Activated T-helper 9 cell treated with anti-CD3 and anti-CD28 coated beads, Interleukin-2, amount 50 U/mL, for 16 hours (primary cell): ENCODE measurements around the gene LBR.
"Not testable (repeated sequence)": the region's sequence is repeated elsewhere in the genome, so short reads cannot be mapped to it uniquely, and the experiment has no call there.

Source experiments
- DNase-seq: peaks from one replicate; pipeline ENCODE4 v3.0.0-alpha.2; 2020; ENCODE audit warnings: low read depth

LBR gene

DNA sequence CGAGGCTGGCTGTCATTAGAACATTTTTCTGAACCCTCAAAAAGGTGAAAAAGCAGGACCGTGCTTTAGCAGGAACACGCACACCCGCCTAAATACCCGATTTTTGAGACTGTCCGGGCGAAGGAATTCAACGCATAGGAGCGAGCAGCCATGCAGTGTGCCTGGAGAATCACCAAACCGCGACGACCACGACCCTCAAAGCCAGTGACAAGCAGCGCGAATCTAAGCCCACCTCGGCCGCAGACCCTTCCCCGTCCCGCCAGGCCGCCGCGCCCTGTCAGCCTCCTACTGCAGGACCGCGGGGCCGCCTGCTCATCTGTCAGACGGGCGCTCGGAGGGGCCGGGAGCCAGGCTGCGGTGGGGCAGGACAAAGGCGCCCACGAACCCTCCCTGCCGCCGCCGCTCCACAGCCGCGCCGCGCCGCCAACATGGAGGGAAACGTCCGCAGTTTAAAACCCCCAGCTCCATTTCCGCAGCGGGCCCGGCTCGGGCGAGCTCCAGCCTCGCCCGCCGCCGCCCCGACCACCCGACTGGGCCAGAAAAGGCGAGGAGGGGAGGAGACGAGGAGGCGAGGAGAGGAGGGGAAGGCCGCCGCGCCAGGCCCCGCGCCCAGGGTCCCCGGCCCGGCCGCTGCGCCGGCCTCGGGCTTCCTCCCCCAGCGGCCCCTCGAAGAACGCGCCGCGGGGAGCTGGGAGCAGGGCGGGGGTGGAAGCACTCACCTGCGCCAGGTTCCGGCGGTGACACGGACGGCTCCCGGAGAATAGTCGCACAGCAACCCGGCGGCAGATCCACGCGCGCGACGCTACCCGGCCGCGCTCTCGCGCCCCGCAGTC lies at the start of gene LBR:
Gene LBR (minus strand): TSS at position 804 of the 833 bp plus-strand sequence. CDS start 3,963 bp downstream, outside the sequence.
- peak; percentile 22 for DNase-seq

DNA sequence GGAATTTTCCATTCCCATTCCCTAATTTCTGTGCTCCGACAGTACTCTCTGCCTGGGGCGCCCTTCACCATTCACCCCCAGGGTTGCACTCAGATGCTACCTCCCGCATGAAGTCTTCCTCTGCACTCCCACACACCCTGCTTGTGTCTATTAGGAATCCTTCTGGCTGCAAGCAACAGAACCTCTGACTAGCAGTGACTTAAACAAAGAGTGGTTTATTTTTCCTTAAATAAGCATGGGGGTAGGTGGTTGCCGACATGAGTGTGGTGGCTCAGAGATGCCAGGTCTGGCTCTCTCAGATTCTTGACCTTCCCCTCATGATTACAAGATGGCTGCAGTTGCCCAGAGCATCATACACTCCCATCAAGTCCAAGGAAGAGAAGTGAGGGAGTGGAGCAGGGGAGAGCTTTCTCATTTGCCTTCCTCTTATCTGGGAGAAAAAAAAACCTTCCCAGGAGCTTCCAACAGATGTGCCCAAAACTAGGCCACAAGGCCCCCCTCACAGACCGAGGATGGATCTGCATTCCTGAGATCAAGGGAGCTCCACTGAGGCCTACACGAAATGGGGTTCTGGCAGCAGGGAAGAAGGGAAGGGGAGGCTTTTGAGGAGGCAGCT lies 49.6 kb upstream of the LBR start:
- DNase-seq = no peak

DNA sequence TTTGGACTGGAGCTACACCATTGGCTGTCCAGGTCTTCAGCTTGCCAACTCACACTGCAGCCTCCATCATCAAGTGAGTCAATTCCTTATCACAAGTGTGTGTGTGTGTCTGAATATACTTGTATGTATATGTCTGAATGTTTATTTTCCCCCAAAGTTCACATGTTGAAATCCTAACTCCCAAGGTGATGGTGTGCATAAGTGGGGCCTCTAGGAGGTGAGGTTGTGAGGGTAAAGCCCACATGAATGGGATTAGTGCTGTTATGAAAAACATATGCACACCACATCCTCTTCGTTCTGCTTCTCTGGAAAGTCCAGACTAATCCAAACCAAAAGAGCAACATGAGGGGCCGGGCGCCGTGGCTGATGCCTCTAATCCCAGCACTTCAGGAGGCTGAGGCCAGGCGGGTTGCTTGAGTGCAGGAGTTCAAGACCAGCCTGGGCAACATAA lies 48.7 kb upstream of the LBR start:
- DNase-seq = no peak

DNA sequence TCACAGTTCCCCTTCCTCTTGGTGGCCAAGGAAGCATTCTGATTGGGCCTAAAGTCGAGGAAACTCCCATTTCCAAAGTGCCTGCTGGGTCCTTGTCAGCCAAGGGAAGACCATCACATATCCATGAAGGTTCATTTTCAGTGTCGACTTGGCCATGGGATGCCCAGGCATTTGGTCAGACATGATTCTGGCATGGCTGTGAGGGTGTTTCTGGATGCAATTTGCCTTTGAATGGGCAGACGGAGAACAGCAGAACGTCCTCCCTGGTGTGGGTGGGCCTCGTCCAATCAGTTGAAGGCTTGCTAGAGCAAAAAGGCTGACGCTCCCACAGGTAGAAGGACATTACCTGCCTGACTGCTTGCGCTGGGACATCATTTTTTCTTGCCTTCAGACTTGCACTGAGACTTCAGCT lies 48.3 kb upstream of the LBR start:
- no peak for DNase-seq

DNA sequence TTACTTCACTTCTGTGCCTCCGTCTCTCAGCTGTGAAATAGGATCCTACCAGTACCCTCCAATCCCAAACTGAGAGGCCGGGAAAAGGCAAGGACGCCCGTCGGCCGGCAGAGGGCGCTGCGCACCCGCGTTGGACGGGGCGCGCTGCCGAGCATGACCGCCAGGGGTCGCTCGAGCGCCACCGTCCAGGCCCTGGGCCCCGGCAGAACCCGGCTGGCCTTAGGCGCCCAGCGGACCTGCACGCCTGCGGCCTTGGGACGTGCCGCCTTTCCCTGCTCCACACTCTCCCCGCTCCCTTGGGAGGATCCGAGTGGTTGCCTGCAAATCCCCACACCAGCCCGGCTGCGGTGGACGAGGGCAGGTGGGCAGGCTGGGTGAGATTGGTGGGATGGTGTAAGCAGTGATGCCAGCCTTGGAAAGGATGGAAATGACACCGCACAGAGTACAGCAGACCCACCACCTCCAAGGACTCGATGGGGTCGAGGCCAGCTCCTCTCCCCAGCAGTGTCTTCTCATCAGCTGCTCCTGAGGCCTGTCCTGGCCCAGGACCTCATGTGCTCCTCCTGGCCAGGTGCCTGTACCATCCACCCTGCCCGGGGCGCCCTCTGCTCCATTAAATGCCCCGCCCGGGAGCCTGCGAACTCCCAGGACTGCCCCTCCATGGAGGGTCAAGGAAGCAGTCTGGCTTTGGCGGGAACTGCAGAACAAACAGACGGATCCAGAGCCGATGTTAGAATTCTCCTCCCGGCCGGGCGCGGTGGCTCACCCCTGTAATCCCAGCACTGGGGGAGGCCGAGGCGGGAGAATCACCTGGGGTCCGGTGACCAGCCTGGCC lies 47.4 kb upstream of the LBR start:
- peak; percentile 60 for DNase-seq

DNA sequence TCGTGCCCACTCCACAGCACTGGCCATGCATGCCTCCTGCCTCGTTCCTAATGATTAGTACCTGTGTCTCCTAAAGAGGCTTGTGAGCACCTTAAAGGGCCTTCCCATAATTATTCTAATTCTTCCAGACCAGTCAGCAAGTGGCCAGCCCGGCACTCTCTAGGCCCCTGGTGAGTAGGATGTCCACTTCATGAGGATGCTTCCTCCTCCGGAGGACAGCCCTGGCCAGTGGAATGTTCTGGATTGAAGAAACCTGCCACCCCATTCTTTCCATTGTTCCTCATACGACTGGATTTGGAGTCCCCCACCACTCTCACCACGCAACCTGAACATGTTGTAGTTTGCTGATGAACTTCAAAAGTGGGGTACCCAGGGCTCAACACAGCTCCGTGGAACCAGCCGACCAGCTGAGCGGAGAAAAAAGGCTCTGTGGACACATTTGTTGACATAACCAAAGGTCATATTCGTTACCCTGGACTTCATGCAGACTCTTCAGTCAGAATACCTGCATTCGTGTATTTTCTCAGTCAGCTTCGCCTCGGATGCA lies 46.7 kb upstream of the LBR start:
- no peak for DNase-seq

DNA sequence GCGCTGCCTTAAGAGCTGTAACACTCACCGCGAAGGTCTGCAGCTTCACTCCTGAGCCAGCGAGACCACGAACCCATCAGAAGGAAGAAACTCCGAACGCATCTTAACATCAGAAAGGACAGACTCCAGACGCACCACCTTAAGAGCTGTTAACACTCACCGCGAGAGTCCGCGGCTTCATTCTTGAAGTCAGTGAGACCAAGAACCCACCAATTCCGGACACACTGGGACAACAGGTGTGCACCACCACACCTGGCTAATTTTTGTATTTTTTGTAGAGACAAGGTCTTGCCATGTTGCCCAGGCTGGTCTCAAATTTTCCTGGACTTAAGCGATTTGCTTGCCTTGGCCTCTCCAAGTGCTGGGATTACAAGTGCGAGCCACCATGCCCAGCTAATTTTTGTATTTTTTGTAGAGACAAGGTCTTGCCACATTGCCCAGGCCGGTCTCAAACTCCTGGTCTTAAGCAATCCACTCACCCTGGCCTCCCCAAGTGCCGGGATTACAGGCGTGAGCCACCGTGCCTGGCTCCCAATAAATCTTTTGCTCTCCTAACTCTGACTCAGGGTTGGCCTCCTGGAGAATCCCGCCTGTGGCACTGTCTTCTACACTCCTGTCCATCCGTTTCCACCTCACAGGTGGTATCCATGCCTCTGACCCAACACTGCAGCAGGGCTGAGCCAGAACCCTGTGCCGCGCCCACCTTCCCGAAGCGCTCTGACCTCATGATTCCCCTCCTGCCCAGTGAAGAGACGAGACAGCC lies 46.0 kb upstream of the LBR start:
- DNase-seq = not testable (repeated sequence)

DNA sequence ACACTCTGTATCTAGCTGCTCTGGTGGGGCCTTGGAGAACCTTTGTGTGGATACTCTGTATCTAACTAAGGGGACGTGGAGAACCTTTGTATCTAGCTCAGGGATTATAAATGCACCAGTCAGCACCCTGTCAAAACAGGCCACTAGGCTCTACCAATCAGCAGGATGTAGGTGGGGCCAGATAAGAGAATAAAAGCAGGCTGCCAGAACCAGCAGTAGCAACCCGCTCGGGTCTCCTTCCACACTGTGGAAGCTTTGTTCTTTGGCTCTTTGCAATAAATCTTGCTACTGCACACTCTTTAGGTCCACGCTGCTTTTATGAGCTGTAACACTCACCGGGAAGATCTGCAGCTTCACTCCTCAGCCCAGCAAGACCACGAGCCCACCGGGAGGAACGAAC lies 45.4 kb upstream of the LBR start:
- not testable (repeated sequence) for DNase-seq

DNA sequence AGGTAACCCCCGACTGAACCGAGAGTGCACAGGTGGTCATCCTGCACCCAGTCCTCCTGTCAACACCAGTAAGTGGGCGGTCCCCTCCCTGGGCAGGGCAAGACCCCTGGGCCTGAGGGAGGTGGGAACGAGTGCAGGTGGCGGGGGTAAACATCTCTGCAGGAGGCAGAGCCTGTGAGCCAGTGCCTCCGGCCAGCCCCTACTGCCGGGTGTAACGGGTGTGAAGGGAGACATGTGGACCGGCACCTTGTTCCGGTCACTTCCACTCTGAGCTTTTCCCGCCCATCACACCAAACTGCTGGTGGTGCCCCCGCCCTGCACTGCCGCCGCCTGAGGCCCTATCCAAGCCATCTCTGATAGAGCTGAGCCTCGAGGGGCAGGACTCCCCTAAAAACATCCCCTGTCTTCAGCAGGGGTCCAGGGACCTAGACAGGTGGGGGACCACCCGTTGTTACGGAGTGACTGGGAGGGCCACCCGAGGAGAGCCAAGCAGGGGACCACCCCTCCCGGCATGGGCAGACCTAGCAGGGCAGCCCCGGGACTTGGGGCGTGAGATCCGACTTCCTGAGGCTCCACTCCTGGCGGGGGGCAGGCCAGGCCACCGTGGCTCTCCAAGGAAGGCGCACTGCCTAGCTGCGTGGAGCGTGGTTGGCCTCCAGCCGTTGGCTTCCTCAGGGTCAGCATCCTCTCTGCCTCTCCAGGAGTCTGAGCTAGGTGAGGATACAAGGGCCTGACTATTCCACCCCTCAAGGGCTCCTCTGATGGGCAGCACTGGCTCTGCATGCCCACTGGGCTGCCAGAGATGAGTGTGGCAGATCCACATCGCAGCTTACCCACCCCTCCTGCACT lies 43.8 kb upstream of the LBR start:
- no peak for DNase-seq

DNA sequence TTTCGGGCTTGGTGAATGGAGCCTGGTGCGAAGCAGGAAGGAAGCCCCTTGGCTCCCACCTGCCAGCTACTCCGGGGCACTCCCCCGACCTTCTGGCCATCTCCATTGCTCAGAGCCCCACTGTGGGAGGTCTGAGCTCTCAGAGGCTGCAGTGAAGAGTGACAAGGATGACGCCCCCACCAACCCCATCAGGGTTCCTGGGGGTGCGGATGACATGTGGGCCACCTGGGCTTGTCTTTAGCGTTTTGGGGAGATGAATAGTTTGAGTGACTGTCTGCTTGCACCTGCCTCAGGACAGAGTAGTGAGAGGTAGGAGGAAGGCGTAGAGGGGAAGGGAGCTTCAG lies 43.2 kb upstream of the LBR start:
- no peak for DNase-seq

DNA sequence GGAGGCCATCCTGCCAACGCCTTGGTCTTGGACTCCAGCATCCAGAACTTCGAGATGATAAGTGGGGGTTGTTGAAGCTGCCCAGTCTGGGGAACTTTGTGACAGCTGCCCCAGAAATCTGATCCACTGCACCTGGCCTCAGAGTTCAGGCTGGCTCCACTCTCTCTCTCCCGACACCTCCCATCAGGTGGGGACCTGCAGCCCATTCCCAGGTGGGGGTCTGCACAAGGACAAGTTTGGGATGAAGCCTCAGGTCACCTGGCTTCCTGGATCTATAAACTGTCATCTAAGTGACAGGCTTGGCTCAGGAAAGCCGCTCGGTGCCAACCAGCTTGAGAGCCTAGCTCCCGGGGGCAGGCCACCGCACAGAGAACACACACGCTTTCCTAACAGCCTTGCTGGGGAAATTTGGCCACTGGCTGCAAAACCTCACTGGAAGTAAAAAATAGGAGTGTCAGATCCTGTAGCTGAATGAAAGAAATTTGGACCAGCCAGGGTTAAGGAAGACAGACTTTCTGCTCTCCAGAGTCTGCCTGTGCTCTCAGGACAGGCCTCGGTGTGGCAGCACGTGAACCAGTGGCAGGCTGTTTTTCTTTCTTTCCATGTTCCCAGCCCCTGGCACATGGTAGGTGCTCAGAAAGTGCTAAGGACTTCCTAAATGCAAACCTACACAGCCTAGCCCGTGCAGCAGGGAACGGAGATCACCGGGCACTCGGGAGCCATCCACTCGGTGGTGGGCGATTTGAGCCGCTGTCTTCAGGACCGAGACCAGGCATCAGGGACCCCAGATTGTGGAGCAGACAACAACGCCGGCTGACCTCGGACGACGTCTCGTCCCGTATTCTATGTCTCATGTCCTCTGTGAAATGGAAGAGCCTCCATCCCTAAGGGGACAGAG lies 42.6 kb upstream of the LBR start:
- DNase-seq = no peak

DNA sequence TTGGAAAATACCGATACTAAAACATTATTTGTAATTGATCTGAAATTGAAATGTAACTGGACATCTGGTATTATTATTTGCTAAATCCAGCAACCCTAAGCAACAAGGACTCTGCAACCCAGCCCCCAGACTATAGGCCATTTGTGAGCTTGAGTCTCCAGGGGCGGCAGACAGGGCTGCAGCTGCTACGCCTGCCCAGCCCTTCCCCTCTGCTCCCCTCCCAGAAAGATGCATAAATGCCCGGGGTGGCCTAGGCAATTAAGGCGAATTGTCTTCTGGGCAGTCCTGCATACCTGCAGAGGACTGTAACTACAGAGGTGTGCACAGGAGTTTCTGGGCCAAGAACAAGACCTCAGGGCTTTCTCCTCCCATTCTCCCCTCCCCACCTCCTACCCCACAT lies 41.2 kb upstream of the LBR start:
- no peak for DNase-seq

DNA sequence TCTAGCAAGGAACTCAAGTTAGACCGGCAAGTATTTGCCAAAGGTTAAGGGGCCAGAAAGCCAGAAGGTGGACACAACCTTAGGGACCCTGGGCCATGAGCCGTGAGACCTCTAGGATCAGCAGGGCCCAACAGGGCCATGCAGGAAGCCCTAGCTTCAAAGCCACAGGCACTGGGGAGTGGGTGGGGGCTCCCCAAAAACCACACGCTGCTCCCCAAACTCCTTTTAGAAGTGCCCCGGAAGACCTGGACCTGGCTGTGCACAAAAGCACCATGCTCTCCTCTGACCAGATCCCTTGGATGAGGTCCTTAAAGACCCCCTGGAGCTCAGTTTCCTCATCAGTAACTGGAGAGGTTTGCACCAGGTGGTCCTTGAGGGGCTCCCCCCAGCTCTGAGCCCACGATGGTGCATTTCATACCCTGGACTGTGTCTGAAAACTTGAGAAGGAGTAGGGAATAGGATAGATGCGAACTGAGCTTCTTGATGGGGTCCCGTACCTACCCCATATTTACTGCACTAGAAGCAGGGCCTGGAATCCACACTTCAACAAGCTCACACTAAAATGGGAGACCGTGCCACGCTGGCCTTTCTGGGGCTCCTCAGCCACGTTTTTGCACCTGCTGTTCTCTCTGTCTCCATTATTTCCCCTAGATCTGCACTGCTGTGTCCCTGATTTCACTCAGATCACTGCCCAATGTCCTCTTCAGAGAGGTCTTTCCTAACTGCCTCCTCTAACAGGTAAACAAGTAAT lies 40.6 kb upstream of the LBR start:
- no peak for DNase-seq

DNA sequence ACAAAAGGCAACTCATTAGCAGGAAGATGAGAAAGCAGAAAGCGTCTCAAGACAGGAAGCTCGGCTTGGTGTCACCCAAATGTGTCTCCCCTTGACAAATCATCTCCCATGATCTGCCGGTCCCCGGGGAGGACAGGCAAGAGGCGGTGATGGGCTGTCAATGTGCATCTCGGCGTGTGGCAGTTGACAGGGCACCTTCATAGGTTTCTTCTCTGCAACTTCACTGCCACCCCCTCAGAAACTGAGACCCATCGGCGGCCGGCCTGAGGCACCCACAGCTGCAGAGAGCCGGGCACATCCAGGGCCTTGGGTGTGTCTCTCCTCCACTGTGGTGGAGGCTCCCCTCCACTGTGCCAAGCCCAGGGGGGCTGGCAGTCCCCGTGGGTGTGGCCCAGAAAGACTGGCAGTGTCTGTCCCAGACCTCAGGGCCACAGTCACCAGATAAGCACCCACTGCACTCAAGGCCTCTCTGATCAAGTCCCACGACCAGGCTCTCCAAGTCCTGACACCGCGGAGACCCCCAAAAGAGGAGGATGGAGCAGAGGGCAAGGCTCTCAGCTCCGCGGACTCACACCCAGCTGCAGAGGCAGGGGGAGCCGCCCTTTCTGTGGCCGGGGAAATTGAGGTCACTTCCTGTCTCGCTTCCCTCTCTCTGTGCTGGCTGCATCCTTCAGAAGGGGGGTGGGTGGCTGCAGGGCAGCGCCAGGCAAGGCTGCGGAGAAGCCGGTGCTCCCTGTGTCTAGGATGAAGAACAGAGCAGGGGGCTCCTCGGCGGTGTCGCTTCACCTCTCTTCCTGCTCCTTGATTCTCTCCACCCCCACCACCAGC lies 39.6 kb upstream of the LBR start:
- peak; percentile 66 for DNase-seq

DNA sequence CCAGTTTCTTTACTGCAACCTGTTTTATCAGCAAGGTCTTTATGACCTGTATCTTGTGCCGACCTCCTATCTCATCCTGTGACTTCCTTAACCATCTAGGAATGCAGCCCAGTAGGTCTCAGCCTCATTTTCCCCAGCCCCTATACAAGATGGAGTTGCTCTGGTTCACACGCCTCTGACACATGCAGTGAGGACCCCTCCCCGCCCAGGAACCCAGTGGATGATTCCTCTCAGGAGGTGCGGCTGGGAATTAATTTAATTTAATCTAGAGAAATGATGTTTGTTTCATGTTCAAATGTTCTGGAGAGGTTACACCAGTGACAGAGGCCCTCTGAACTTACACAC lies 39.0 kb upstream of the LBR start:
- no peak for DNase-seq

DNA sequence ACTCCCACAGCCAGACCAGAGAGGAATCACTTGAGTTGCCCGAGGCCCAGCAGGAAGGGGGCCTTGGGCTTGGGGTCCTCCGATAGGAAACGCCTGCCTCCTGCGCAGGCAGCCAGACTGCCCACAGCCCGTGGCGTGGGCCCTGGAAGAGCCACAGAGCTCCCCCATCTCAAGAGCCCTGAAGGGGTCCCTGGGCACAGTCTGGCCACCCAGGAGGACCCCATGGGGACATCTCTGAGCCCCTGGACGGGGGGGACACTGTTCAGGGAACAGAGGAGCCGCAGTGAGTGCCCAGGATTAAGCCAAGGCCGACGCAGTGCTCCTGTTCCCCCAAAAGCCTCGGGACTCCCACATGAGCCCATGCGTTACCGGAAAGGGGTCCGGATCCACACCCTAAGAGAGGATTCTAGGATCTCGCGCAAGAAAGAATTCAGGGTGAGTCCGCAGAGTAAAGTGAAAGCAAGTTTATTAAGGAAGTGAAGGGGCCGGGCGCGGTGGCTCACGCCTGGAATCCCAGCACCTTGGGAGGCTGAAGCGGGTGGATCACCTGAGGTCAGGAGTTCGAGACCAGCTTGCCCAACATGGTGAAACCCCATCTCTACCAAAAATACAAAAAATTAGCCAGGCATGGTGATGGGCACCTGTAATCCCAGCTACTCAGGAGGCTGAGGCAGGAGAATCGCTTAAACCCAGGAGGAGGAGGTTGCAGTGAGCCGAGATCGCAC lies 38.1 kb upstream of the LBR start:
- DNase-seq = no peak
